Measurements from ENCODE around the gene ABCC5. TPM values are rescaled to one million over a fixed set of nuclear protein-coding genes. Genes with fewer than 3 reads are reported as not detected.

Gene ABCC5
- total RNA-seq, 1 experiment from 2014 or later: 35.1 TPM

GRCh38 chr3:183987000-183987600 is 30.6 kb downstream of the ABCC5 start:
- H3K4me1 ChIP-seq (ENCODE audit: control insufficient read depth, insufficient read depth, low read length): no peaks in the 10 kb centered on the region
- in situ Hi-C loops (cut with HindIII; ENCODE audit: low pct_unique_long_range_greater_than_20kb, low sequenced_read_pairs) (no loop called here), intact Hi-C loops (cut with micrococcal nuclease; ENCODE audit: unreplicated experiment) (no loop called here)
- ATAC-seq (no peak), DNase-seq (ENCODE audit: low read depth, low spot score) (no peak)
- H3K36me3 ChIP-seq (ENCODE audit: control insufficient read depth, insufficient read depth, low read length): 0 out of 2 replicates have a peak, but pooled peaks cover 5% of the 10 kb centered on the region
- H3K27me3 ChIP-seq (ENCODE audit: control insufficient read depth, insufficient read depth, low read length): no peaks in the 10 kb centered on the region
- no peak overlapping the region for H3K27ac ChIP-seq (ENCODE audit: low read length)
- H3K9me3 ChIP-seq (ENCODE audit: control insufficient read depth, insufficient read depth, low read depth, low read length): no peaks in the 10 kb centered on the region
- no peak overlapping the region for H3K4me3 ChIP-seq (ENCODE audit: low read depth in 2 of 2, low read length in 2 of 2)
- POLR2A ChIA-PET: no interaction called here
- BruUV-seq (replicated peaks): no TSS peak
- CTCF ChIA-PET: no interaction called here
- TF ChIP-seq TCF7L2 (IDR thresholded peaks at IDR 0.05; ENCODE audit: low read depth, low read length) (no peak), CTCF (IDR thresholded peaks at IDR 0.05) (no peak), POLR2AphosphoS5 (IDR thresholded peaks at IDR 0.05; ENCODE audit: low read depth, low read length) (no peak), SIN3A (IDR thresholded peaks at IDR 0.05; ENCODE audit: borderline replicate concordance, insufficient read depth, low read depth, low read length) (no peak), REST (IDR thresholded peaks at IDR 0.05; ENCODE audit: insufficient read depth in 1 of 2, low read depth in 2 of 2, low read length in 1 of 2) (no peak)

GRCh38 chr3:183984749-183985729 is 32.6 kb downstream of the ABCC5 start:
- CTCF ChIA-PET: no interaction called here
- no TSS peak for BruUV-seq (replicated peaks)
- 0 out of 2 replicates have a peak, but pooled peaks cover 7% of the 10 kb centered on the region for H3K36me3 ChIP-seq (ENCODE audit: control insufficient read depth, insufficient read depth, low read length)
- intact Hi-C loops (cut with micrococcal nuclease; ENCODE audit: unreplicated experiment): no loop called here
- H3K4me1 ChIP-seq (ENCODE audit: control insufficient read depth, insufficient read depth, low read length): no peaks in the 10 kb centered on the region
- H3K4me3 ChIP-seq (ENCODE audit: low read depth in 2 of 2, low read length in 2 of 2): no peak overlapping the region
- POLR2A ChIA-PET: no interaction called here
- no peak overlapping the region for H3K27ac ChIP-seq (ENCODE audit: low read length)
- ATAC-seq (no peak), DNase-seq (ENCODE audit: low read depth, low spot score) (no peak)
- no peaks in the 10 kb centered on the region for H3K9me3 ChIP-seq (ENCODE audit: control insufficient read depth, insufficient read depth, low read depth, low read length)
- TF ChIP-seq TCF7L2 (IDR thresholded peaks at IDR 0.05; ENCODE audit: low read depth, low read length) (no peak), CTCF (IDR thresholded peaks at IDR 0.05) (no peak), POLR2AphosphoS5 (IDR thresholded peaks at IDR 0.05; ENCODE audit: low read depth, low read length) (no peak), SIN3A (IDR thresholded peaks at IDR 0.05; ENCODE audit: borderline replicate concordance, insufficient read depth, low read depth, low read length) (no peak), REST (IDR thresholded peaks at IDR 0.05; ENCODE audit: insufficient read depth in 1 of 2, low read depth in 2 of 2, low read length in 1 of 2) (no peak)
- H3K27me3 ChIP-seq (ENCODE audit: control insufficient read depth, insufficient read depth, low read length): no peaks in the 10 kb centered on the region
- in situ Hi-C loops (cut with HindIII; ENCODE audit: low pct_unique_long_range_greater_than_20kb, low sequenced_read_pairs): no loop called here
